AG08396 (cell line): ENCODE measurements around the gene FANCI.
"Not testable (repeated sequence)": the region's sequence is repeated elsewhere in the genome, so short reads cannot be mapped to it uniquely, and the experiment has no call there.

Experiments used
- DNase-seq: peaks from one replicate; pipeline ENCODE4 v3.0.0; 2012; ENCODE audit warnings: low spot score, mixed read lengths

Gene FANCI

DNA sequence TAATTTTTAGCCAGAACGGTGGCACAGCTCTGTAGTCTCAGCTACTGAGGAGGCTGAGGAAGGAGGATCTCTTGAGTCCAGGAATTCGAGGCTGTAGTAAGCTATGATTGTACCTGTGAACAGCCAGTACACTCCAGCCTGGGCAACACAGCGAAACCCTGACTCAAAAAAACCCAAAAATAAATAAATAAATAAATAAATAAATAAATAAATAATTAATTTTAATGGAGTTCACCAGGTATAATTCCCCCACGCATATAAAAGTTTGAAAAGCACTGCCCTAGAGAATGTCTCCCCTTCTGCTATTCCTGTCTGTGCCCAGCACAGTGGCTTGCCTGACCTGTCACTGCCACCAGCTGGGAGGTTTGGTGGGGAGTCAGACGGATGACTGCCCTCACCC lies 18.2 kb upstream of the FANCI start:
- no peak for DNase-seq

DNA sequence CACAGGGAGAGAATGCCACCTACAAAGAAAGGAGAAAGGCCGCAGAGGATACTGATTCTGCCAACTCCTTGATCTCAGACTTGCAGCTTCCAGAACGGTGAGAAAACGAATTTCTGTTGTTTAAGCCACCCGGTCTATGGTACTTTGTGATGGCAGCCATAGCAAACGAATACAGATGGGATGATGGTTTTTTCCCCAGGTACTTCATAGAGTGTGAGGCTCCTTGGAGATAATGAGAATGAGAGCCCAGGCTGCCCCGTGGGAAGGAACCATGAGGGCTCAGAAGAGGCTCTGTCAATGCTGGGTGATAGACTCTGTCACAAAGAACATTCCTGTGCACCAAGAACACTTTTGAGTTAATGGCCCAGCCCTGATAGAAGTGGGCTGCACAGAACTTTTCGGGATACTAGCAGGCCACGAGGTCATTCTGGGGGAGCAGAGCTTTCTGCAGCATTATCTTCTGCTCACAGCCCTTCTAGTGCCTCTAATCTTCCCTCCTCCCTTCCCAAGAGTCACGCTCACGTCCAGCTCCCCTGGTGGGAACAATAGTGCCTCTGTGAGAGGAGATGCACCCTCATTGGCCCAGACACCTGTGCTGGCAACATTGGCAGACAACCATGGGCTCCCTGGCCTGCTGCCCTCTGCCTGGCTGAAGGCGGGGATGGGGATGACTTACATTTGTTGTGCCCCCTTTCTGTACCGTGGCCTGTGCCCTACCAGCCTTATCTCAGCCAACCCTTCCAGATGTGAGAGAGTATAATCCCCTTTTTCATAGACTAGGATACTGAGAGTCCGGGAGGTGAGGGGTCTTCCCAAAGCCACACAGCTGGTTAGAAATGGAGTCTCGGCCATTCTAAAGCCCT lies 17.2 kb upstream of the FANCI start:
- no peak for DNase-seq

DNA sequence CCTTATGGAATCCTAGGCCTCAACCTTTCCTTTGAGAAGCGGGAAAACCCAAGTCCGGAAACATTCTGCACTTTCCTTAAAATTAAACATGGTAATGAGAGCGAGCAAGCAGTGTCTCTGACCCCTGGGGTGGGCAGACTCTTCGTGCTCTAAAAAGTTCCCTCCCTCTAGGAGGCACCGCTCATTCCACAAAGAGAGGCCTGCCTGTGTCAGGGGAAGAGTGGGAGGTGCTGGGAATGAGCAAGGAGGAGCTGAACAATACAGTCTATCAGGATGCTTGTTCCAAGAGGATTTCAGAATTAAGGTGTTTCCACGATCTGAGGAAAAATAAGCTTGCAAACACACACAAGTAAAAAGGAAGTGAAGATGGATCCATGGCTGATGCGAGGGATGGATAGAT lies 16.4 kb upstream of the FANCI start:
- DNase-seq = no peak

DNA sequence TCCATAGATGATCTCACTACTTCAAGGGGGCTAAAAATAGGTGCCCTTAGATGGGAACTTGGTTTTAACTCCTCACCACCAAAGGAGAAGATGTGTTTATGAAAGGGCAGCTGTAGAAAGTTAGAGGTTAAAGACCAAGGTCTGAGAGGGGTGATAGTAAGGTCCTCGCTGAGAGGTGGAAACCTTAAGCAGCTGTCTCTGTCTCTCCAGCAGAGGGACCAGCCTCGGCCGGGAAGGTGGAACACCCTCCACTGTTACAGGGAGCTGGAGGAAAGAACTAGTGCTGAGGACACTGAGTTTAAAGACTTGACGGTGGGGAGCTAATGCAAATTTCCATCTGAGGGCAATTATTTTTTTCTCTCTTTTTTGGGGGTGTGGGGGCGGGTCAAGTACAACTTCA lies 13.5 kb upstream of the FANCI start:
- no peak for DNase-seq

DNA sequence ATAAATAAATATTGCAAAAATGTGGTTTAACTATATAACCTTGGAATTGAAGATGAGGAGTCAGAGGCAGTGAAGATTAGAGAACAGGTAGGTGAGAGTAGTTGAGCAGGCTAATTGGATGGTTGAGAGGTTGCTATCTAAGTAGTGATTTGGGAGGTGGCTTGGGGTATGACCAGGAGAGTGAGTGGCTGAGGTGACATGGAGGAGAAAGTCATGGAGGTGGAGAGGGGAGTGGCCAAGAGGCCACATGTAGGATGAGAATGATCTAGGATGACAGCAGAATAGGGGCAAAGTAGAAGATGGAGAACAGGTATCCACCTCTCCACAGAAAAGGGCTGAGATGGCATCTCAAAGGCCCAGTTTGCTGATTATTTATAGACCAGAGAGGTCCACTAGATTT lies 11.9 kb upstream of the FANCI start:
- no peak for DNase-seq

DNA sequence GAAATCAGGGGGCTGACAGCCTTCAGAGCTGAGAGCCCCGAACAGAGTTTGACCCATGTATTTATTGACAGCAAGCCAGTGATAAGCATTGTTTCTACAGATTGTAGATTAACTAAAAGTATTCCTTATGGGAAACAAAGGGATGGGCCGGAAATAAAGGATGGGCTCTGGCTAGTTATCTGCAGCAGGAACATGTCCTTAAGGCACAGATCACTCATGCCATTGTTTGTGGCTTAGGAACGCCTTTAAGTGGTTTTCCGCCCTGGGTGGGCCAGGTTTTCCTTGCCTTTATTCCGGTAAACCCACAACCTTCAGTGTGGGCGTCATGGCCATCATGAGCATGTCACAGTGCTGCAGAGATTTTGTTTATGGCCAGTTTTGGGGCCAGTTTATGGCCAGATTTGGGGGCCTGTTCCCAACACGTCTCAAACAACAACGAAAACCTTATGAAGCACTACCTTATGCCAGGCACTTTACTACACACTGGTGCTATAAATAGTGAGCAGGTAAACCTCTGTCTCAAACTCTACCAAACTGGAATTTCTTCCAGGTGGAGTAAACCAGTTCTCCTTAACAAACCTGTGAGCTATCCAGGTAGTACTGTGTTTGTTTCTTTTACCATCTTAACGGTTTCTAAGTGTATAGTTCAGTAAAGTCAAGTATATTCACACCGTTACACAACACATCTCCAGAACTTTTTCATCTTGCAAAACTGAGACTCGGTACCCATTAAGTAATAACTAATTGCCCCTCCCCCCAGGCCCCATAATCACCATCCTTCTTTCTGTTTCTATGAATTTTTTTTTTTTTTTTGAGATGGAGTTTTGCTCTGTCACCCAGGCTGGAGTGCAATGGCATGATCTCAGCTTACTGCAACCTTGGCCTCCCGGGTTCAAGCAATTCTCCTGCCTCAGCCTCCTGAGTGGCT lies 3.6 kb upstream of the FANCI start:
- not testable (repeated sequence) for DNase-seq

DNA sequence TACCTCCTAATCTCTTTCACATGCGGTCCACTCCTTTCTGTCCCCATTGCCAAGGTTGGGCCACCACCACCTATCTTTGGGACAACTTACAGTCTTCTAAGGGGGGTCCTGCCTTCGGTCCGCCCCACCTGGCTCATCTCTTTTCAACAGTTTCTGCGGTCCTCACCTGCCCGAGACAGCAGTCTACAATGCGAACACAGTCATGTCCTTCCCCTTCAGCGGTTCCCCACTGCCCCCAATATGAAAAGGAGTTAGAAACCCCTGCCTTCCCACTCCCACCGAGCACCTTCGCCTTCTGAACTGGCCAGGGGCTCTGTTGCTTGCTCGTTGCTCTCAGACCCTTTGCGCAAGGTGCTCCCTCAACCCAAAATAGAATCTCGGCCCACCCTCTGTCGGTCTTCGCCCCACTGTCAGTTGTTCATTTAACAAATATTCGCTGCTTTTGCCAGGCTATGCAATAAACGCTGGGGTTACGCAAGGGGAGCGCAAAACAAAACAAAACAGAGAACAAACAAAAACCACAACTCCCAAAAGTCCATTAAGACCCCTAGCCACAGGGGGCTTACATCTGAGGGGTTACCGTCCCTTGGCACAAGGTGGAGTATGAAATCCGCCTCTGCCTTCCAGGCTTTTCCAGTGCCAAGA lies 611 bp upstream of the FANCI start:
- DNase-seq = peak; percentile 34

DNA sequence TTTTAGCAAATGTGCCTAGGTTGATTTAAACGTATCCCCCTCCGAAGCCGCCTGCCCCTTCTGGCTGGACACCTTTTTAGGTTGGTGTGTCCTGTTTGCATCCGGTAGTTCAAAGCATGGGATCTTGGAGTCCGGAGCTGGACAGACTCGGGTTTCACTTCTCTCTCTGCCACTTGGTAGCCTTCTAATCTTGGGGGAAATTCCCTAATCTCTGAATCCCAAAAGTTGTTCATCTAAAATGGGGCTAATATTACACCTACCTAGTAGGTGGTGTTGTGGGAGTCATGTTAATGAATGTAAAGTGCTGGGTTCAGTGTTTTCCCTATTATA lies 760 bp downstream of the FANCI start:
- DNase-seq = peak; percentile 28

DNA sequence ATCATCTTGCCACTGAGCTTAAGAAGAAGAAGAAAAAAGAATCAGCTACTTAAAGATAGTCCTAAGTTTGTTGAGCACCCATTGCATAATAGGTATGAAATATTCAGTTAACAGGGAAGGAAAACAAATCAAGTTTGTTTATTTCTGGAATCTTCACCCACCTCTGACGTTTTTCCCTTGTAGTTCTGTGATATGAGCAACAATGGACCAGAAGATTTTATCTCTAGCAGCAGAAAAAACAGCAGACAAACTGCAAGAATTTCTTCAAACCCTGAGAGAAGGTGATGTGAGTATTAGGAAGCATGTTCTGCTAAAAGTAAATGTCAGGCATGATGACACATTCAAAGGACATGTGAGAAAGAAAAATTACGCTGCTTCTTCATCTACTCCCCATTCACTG lies 3.7 kb downstream of the FANCI start:
- DNase-seq = no peak

DNA sequence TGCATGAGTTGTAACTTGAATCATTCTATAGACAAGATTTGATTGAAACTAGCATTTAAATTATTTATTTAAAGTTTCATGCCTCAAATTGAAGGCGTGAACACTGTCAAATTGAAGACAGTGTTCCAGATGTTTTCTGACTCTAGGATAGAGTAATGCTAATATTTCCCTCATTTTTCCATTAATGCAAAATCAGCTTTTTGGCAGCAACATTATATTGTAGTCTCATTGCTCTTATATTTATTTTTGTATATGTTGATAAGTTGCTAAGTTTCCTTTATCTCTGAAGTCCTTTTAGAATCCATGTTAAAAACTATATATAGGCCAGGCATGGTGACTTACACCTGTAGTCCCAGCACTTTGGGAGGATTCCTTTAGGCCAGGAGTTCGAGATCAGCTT lies 4.8 kb downstream of the FANCI start:
- DNase-seq = no peak

DNA sequence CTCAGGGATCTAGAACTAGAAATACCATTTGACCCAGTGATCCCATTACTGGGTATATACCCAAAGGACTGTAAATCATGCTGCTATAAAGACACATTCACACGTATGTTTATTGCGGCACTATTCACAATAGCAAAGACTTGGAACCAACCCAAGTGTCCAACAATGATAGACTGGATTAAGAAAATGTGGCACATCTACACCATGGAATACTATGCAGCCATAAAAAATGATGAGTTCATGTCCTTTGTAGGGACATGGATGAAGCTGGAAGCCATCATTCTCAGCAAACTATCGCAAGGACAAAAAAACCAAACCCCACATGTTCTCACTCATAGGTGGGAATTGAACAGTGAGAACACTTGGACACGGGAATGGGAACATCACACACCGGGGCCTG lies 6.4 kb downstream of the FANCI start:
- DNase-seq = not testable (repeated sequence)

DNA sequence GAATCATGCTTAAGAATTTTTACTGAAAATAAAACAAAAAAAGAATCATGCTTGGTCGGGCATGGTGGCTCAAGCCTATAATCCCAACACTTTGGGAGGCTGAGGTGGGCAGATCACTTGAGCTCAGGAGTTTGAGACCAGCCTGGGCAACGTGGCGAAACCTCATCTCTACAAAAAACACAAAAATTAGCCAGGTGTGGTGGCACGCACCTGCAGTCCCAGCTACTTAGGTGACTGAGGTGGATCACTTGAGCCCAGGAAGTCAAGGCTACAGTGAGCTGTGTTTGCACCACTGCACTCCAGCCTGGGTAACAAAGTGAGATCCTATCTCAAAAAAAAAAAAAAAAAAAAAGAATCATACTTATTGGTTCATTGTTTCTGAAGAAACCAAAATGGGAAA lies 33.5 kb downstream of the FANCI start:
- not testable (repeated sequence) for DNase-seq

DNA sequence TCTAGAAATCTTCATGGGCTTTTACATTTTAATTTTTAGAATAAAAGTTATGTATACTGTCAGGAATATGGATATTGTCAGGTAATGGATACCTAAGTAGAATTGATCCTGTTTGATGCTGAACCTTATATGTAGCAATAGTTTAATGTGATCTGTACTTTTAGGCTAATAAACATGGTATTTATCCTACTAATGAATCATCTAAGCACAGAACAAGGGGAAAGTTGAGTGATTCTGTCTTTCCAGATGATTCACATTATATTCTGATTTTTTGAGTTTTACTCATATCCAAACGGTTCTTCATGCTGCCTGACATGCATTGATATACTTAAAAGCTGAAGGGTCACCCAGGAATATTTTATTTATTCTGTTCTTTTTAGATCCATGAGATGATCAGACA lies 34.5 kb downstream of the FANCI start:
- DNase-seq = peak; percentile 18

DNA sequence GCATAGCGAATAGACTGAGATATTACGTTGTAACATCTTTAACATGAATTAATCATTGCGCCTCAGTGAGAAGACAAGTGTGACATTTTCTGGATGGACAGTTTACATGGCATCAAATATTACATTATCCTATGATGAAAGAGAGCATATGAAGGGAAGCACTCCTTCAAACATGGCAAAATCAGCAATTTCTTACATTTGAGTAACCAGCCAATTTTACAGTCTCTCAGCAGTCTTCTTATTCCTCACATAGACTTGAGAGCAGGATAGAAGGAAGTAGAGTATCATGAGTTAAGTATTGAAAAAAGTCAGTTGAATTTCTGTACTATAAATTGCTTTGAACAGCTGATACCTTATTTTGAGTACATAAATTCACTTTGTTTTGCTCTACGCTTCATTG lies 38.9 kb downstream of the FANCI start:
- no peak for DNase-seq

DNA sequence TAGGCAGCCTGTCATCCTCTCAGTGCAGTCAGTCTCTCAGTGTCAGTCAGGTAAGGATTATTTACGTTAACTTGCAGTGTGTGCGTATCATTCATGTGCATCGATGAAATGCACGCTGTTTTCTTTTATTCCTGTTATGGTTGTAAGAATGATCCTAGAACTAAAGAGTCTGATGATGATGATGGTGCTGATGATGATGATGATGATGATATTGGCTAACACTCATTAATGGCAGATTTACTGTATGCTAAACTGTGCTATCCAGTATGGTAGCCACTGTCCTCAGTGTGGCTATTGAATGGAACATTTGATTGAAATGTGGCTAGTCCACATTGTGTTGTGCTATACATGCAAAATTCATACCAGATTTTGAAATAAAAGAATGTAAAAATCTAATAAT lies 39.4 kb downstream of the FANCI start:
- DNase-seq = no peak

DNA sequence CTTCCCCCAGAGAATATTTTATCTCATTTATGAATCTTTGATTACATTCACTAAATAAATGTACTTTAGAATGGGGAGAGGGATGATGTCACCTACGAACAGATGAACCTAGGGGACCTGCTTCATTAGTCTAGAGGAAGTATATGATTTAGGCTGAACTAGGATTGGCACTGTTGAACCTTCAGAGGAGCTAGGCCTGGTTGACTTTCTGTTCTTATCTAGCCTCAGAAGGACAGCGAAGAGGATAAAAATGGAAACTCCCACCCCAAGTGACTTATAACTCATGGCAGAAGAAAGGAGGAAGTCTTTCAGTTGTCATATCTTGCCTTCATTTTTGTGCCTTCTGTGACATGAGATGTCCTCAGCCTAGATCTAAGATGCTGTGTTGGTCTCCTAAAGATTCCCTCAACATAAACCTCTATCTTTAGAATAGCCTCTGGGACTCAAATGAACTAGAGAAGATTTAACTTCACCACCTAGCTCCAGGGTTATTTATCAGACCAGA lies 48.2 kb downstream of the FANCI start:
- no peak for DNase-seq

DNA sequence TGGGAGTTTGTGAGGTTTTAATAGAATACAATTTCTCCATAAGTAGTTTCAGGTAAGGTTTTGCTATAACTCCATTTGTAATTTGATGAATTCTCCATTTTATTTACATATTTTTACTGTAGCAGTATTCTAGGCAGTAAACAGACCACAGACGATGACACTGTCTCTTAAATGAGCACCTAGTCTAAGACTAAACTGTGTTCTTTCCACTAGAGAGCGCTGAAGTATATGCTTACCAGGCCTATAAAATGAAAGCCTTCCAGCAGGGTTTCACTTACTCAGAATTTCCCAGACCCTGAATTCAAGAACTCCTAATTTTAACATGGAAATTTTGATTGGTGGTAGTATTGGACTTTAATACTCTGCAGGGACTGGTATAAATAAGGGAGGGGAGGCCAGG lies 49.2 kb downstream of the FANCI start:
- no peak for DNase-seq

DNA sequence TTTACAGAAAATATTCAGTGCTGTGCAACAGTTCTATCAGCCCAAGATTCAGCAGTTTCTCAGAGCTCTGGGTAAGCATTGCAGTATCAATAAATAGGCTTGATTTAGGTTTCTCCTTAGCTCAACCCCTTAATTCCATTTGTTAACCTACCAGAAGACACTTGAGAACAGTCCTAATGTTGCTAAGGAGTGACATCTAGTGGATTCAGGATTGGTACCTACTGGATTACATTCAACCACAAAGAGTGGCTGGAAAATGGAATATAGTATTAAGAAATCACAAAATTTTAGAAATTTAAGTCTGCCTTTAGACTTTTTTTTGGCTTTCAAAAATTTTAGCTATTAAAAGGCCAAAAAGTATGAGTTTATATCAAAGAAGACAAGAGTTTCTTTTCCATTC lies 56.1 kb downstream of the FANCI start:
- DNase-seq = no peak

DNA sequence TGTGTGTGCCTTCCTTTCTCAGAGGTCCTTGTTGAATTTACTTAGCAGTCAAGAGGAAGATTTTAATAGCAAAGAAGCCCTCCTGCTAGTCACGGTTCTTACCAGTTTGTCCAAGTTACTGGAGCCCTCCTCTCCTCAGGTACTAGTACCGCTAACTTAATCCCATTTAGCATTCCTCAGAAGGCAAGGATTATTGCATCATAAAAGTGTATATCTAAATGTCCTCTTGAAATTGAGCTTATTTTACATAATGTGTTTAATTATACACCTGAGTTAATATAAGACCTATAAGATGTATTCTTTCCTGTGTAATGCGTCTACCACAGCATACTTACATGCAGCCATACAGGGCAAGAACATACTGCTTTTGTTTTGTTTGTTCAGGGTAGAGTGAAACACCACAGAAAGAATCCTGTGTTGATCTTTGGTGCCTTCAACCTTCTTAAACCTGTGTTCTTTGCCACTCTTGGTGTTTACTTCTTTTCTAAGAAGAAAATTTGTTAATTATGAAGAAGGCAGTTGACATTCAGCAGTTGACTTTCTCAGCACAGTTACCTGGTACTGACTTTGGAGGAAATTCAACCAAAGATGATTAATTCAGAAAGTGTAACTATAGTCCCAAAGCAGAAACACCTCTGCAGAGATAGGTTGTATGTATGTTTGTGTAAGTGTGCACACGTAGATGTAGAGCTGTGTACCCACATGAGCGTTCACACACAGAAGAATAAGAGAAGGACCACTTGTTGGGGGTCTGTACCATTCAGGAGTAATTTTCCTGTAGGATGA lies 57.7 kb downstream of the FANCI start:
- no peak for DNase-seq

DNA sequence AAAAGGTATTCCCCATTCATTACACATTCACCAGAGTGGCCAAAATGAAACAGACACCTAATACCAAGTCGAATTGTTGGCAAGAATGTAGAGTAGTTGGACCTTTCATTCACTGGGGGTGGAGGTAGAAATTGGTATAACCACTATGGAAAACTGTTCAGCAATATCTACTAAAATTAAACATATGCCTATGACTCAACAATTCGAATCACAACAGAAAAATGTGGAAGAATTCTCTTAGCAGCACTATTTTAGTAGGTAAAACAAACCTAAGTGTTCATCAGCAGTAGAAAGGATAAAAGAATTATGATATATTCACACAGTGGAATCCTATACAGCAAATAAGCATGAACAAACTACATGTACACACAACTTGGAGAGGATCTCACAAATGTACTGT lies 60.2 kb downstream of the FANCI start:
- no peak for DNase-seq

DNA sequence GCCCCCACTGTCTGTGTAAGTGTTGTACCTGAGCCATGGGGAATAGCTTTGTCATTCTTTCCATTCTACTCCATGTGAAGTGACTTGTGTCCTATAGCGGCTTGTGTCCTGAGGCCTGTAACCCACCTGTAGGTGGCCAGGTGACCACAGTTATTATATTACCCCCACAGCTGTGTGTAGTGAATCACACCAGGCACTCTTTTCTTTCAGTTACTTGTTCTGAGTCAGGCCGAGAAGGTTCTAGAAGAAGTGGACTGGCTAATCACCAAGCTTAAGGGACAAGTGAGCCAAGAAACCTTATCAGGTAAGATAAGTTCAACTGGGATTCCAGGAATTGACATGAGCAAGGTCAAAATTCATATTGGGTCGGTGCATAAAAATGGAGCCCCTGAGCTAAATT lies 61.6 kb downstream of the FANCI start:
- DNase-seq = no peak

DNA sequence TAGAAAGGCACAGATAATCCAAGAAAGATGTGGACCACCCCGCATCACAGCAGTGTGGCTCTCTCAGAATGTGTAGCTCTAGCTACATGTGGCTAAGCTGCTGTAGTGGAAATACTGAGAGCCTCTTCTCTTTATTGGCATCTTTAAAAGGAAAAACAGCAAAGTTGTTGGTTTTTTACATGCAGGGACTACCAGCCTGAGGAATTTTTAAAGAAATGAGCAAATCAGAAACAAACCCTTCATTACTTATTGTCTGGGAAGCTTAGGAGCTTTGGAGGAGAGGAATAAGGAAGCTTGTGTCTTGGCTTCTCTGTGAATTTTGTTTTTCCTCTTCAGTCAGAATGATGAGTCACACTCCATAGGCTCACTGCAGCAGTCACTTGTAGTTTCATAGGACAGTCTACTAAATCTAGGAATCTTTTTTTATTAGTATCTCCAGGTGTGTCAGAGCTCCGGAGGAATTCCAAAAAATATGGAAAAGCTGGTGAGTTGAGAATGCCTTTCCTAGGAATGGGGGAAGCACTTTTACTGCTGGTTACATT lies 63.3 kb downstream of the FANCI start:
- no peak for DNase-seq
